Glutamatergic neuron (in vitro differentiated cells): ENCODE results near the gene RDM1. TPM values are rescaled to one million over a fixed set of nuclear protein-coding genes. Genes with fewer than 3 reads are reported as not detected.

ENCODE experiments used
- DNase-seq: peaks from one replicate; pipeline ENCODE4 v3.0.0; 2022
- H3K27ac Mint-ChIP-seq: one replicate; pipeline ENCODE4 v1.8.0; 2020; ENCODE audit warnings: mild to moderate bottlenecking, mixed read lengths, inconsistent platforms; ENCODE audit not compliant: unreplicated experiment
- H3K27me3 Mint-ChIP-seq: one replicate; pipeline ENCODE4 v1.8.0; 2020; ENCODE audit warnings: mild to moderate bottlenecking, moderate library complexity, mixed read lengths, inconsistent platforms; ENCODE audit not compliant: unreplicated experiment
- H3K36me3 Mint-ChIP-seq: one replicate; pipeline ENCODE4 v1.8.0; 2020; ENCODE audit warnings: mild to moderate bottlenecking, mixed read lengths, inconsistent platforms; ENCODE audit not compliant: unreplicated experiment
- H3K4me1 Mint-ChIP-seq: one replicate; pipeline ENCODE4 v1.8.0; 2020; ENCODE audit warnings: mild to moderate bottlenecking, low read depth, mixed read lengths, inconsistent platforms; ENCODE audit not compliant: unreplicated experiment
- H3K4me3 Mint-ChIP-seq: one replicate; pipeline ENCODE4 v1.8.0; 2020; ENCODE audit warnings: mild to moderate bottlenecking, mixed read lengths, inconsistent platforms; ENCODE audit not compliant: unreplicated experiment
- H3K9me3 Mint-ChIP-seq: one replicate; pipeline ENCODE4 v1.8.0; 2020; ENCODE audit warnings: mild to moderate bottlenecking, moderate library complexity, mixed read lengths, inconsistent platforms; ENCODE audit not compliant: unreplicated experiment
- CTCF ChIP-seq: fragments of 200-600 bp; sonication (generic); IDR thresholded peaks from one replicate; pipeline ENCODE4 v1.5.0; 2021; ENCODE audit not compliant: partially characterized antibody, unreplicated experiment
- total RNA-seq: library from RNA; stranded (reverse); fragmentation: NEBNext Ultra II Directional; extraction: Animal tissue kit (Norgen Biotek cat#: 25700); gene quantifications from one replicate; pipeline ENCODE4 v1.2.1, GENCODE V29; 2021; ENCODE audit not compliant: unreplicated experiment

The RDM1 gene
- total RNA-seq, 1 donor from 2014 or later, result not detected

- no peaks in the 10 kb centered on the region for H3K4me1 Mint-ChIP-seq
- H3K4me3 Mint-ChIP-seq, result no peak overlapping the region
- H3K9me3 Mint-ChIP-seq, result peaks cover 2% of the 10 kb centered on the region
- no peaks in the 10 kb centered on the region for H3K36me3 Mint-ChIP-seq
- DNase-seq, result no peak
- H3K27ac Mint-ChIP-seq, result no peak overlapping the region
- H3K27me3 Mint-ChIP-seq, result no peaks in the 10 kb centered on the region
- TF ChIP-seq CTCF, result no peak
Observed at GRCh38 chr17:35877345-35878029, 53.1 kb downstream of the RDM1 start.

- no peak for DNase-seq
- no peaks in the 10 kb centered on the region for H3K4me1 Mint-ChIP-seq
- no peaks in the 10 kb centered on the region for H3K36me3 Mint-ChIP-seq
- no peak overlapping the region for H3K4me3 Mint-ChIP-seq
- peaks cover 3% of the 10 kb centered on the region for H3K27me3 Mint-ChIP-seq
- no peak for TF ChIP-seq CTCF
- H3K27ac Mint-ChIP-seq, result no peak overlapping the region
- peaks cover 2% of the 10 kb centered on the region for H3K9me3 Mint-ChIP-seq
Observed at GRCh38 chr17:35876534-35876933, 54.0 kb downstream of the RDM1 start.

GRCh38 chr17:35875800-35876139 is 54.8 kb downstream of the RDM1 start:
- no peak for TF ChIP-seq CTCF
- Mint-ChIP-seq H3K36me3 (no peaks in the 10 kb centered on the region), H3K4me1 (peaks cover 2% of the 10 kb centered on the region), H3K27me3 (peaks cover 3% of the 10 kb centered on the region), H3K27ac (no peak overlapping the region), H3K9me3 (peaks cover 2% of the 10 kb centered on the region), H3K4me3 (no peak overlapping the region)
- no peak for DNase-seq

GRCh38 chr17:35875072-35875799 is 55.3 kb downstream of the RDM1 start:
- Mint-ChIP-seq H3K9me3 (peaks cover 2% of the 10 kb centered on the region), H3K4me1 (peaks cover 2% of the 10 kb centered on the region), H3K4me3 (no peak overlapping the region), H3K36me3 (no peaks in the 10 kb centered on the region), H3K27ac (no peak overlapping the region), H3K27me3 (peaks cover 3% of the 10 kb centered on the region)
- no peak for DNase-seq
- TF ChIP-seq CTCF, result no peak
